T-helper 2 cell (primary cell): ENCODE measurements around the gene STPG3.

ENCODE experiments used
- DNase-seq, 5 experiments: peaks; one replicate each; pipeline versions ENCODE4 v3.0.0 to v3.0.0-alpha.2; 2012 to 2022

STPG3 gene

DNA sequence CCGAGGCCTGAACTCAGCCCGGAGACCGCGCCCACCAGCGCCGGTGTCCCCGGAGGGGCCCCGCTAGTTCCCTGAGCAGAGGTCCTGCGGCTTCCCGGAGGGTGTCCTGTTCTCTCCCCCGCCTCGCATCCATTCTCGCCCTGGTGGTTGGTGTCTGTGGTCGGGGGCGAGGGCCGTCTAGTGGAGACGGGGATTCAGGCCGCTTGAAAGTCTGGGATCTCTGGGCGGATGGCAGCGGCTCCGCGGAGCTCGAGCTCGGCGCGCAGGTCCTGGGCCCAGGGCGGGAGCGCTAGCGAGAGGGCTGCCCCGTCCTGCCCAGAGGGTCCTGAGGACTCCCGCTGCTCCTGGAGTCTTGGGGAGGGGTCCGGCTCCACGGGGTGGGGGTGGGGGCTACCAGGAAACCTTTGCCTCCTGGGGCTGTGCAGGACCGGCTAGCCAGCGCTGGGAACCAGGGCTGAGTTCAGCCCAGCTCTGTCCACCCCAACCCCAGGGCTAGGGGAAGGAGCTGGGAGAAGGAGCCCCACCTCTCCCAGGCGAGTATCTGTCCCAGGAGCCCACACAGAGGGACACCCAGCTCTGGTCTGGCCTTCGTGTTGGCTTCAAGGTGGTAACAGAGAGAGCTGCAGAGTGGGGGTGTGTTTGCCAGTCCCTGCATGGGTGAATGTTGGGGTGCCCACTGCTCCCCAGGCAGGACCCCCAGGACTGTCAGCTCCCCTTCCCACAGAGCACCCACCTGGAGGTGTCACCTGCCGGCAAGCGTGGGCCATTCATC is 30.4 kb downstream of the STPG3 start:
- DNase-seq = no peak

DNA sequence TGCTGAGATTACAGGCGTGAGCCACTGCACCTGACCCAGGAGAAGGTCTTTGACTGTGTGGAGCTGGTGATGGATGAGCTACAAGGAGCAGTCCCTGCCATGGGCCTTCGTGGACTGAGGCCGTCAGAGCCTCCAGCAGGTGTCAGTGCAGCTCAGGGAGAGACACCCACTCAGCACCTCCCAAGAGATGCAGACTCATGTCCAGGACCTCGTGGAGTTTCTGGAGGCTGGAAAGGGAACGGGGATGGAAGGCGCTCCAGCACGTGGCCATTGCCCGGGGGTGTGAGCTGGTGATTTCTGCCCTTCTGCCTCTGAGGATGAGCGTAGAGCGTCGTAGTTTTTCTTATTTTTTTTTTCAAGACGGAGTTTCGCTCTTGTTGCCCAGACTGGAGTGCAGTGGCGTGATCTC is 35.9 kb downstream of the STPG3 start:
- DNase-seq = peak in 1 of 5 experiments; percentile 41

DNA sequence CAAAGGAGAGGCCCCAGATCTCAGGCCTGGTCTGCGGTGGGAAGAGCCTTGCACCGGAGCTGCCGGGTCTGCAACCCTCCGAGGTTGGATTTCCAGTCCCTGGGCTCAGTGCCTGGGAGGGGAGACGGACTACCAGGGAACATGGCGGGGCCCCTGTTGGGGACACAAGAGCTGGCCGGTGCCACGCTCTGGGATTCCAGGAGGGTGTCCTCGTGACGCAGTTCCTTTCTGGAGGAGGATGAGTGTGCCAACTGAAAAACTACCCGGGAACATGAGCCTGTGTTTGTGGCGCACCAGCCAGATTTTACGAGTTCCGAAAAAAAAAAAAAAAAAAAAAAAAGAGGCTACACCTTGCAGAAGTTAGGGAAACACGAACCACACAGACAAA is 42.0 kb downstream of the STPG3 start:
- DNase-seq = no peak

DNA sequence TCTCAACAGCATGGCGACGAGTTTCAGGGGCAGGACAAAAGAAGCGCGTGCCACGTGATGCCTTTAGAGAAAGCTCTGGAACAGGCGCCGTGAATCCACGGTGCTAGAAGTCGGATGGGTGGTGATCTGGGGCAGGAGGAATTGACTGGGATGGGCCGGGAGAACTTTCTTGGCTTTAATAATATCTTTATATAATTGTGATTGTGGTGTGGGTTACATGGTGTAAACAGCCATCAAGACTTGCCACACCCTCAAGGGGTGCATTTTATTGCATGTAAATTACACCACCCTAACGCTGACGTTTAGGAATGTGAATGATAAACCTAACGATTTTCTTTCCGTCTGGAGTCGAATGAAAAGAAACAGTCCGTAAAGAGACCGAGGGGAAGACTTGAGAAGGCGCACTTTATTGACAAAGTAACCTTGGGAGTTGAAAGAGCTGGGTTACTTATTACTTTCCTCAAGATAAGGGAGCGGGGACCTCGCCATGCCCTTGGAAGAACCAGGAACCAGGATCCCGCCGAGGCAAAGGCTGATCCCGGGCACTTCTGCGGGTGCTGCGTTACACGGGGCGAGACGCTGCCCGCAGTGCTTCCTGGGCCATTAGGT is 42.5 kb downstream of the STPG3 start:
- no peak for DNase-seq

DNA sequence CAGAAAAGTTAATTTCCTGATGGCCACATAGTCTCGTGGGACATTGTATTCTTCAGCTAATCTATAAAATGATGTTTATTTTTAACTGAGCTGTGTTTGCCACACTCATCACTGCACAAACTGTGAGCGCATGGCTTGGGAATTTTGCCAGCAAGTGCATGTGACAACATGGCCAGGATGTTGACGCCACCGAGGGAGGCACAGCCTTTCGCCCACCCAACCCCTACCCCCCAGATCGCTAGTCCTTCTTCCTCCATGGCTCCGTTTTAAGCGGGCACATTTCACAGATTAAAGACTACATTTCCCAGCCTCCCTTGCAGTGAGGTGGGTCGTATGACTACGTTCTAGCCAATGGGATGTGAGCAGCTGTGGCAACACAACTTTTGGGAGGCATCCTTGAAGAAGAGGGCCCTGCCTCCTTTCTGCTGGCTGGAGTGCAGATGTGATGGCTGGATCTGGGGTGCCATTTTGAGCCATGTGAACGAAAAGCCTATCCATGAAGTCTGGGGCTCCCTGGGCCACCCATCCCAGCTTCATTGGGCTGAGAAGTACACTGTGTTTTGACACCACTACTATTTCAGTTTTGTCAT is 43.1 kb downstream of the STPG3 start:
- peak in 1 of 5 experiments; percentile 59 for DNase-seq

DNA sequence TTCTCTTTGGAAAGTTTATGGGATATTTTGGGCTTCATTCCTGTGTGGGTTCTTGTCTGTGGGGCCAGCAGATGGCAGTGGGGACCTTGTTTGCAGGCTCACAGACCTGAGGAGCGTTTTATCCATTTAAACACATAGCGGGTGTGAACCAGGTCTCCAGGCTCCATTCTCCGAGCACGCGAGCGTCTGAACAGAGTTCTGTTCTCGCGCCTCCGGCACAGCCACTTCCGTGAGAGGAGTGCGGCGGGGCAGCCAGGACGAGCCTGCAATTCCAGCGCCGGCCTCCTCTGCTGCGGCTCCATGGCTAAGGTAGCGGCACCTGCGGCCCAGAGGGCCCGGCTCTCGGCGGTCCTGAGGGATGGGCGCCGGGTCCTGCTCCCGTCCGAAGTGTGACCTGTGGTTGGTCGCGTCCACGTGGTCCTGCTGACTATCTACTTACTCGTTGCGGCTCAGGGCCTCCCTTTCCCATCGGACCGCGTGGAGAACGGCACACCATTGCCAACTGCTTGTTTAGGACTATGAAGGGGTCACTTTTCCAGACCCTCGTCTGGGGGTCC is 43.7 kb downstream of the STPG3 start:
- DNase-seq = no peak

DNA sequence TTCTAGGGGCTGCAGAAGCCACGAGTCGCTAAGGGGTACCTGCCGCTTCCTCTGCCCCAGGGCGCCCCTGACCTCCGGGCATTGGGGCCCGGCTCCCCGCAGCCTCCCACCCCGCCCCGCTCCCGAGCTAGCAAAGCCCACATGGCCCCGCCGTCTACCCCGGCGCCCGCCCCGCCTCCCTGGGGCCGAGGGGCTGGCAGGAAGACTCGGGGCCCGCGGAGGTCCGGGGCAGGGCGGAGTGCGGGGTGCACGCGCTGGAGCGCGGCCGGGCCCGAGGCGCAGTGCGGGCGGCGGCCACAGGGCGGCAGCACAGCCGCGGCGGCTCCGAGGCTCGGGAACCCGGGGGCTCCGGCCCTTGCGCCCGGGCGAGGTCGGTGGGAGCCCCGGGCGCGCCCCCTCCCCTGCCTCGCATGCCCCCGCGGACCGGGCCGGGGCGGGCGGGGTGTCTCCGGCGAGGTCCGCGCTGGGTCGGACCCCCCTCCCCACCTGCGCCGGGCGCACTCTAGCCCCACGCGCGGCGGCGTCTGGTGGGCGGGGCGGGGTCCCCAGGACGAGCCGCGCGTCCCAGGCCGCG is 44.2 kb downstream of the STPG3 start:
- peak in 3 of 5 experiments; percentile 26 to 52 (median 37) for DNase-seq

DNA sequence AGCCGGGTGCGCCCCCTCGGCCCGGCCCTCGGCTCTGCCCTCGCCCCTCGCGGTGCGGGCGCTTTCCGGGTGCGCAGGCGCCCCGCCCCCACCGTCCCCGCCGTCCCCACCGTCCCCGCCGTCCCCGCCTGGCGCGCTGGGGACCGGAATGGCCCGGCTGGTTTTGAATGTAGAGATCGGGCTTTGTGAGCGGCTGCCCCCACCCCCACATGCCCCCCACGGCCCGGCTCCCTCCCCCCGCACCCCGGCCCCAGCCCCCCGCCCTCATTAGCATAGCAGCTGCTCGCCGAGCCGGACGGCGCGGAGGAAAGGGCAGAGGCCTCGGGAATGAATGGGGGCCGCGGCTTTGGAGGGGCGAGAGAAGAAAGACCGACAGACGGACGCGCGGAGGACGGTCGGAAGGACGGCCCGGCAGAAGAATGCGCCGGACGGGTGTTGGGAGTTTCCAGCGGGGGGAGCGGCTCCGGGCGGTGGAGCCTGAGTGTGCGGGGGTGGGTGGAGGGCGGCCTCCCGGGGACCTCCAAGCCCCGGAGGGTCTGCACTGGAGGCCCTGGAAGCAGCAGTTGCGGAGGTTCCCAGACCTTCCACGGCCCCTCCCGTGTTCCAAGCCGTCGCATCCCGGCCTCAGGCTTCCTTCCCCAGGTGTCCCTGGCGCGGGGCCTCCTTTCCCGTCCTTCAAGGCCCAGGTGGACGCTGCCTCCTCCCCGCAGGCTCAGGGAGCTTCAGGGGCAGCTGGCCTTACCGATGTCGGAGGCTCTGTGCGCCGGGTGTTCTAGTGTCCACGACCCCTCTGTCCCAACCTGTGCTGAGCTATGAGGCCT is 45.0 kb downstream of the STPG3 start:
- DNase-seq = no peak

DNA sequence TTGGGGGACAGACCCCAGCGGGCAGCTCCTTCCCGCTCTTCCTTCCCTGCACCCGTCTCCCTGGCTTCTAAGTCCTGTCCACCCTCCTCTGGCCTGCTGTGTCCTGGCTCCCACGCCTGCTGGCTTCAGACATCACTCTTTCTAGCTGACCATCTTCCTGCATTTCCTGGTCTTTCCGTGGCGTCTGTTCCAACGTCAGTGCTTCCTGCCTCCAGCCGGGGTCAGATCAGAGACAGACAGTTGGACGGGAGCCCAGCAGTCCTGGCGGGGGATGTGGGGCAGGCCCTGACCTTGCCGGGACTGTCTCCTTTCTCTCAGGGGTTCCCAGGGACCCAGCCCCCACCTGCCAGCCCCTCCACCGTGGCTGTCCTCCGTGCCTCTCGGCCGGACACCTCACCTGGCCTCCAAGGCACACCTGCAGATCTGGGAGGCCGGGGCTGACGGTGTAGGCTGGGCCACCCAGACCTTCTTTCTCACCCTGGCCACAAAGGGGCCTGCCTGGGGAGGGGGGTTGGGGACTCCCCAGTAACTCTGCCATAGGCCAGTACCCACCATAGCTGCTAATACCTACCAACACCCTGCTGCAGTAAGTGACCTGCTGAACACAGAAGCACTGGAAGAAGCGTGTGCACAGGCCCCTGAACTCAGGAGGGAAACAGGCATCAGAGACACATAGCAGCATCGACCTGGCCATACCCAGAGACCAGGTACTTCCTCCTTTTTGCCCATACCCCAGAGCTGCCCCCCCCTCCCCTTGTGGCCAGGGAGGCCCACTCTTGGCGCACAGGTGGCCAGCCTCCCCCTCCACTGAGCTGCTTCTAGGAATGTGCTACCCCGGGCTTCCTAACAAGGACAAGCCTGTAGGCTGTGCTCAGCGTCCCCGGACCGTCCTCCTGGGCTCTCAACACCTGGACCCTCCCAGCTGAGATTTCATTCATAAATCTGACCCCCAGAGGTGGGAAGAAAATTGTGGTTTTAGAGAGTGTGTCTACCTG is 45.9 kb downstream of the STPG3 start:
- DNase-seq = no peak

DNA sequence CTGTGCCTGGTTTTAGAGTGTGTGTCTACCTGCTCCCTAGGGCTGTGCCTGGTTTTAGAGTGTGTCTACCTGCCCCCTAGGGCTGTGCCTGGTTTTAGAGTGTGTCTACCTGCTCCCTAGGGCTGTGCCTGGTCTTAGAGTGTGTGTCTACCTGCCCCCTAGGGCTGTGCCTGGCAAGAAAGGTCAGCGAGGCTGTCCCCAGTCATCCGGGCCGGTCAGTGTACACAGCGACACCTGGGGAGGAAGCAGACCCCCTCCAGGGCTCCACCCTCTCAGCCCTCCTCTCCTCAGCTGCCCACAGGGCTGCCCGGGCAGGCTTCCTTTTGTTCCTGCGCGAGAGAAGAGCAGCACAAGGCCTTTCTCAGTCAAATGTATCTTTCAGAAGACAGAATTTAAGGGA is 46.9 kb downstream of the STPG3 start:
- no peak for DNase-seq

DNA sequence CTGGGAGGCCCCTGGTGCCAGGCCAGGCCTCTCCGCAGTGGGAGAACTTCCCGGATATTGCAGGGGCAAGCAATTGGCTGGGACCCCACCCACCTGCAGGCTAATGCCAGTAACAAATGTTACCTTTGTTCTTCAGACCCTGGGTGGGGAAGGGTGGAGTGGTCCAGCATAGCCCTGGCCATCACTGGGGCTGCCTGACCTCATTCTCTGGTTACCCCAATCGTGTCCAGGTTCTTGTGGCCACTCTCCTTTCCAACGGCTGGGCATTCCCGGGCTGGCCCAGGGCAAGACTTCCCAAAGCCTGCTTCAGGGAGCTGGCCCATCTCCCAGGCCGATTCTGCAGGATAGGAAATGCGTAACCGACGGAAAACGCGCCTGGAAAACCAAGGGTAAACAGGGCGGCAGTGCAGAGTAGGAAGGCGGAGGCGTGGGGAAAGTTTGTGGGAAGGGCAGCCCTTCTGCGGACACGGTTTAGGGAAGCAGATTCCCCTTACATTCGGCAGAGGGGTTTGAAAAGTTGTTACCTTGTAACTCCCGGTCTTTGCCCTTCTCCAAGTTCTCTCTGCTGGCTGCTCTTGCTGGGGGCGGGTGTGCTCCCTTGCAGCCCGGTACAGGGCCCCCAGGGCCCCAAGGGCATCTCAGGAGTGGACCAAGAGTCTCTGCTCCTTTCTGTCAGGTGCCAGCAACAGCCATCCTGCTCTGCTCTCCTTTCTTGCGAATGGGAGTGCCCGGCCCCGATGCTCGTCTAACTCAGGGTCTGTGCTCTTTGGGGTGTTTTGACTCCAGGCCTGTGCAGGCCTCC is 47.5 kb downstream of the STPG3 start:
- DNase-seq = no peak

DNA sequence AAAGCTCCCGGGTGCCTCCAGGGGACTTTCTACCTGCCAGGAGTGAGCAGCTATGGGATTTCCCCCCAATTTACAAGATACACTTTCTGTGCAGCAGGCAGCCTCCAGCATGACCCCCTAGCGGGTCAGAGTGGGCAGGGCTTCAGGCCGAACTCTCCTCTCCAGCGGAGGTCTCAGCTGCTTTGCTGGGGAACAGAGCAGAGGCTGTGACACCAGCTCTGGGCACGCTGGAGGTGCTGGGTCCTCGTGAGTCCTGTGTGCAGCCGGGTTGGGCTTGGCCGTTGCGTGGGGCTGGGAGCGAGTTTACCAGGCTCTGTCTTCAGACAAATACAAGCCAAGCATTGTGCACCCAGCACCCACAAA is 48.1 kb downstream of the STPG3 start:
- no peak for DNase-seq

DNA sequence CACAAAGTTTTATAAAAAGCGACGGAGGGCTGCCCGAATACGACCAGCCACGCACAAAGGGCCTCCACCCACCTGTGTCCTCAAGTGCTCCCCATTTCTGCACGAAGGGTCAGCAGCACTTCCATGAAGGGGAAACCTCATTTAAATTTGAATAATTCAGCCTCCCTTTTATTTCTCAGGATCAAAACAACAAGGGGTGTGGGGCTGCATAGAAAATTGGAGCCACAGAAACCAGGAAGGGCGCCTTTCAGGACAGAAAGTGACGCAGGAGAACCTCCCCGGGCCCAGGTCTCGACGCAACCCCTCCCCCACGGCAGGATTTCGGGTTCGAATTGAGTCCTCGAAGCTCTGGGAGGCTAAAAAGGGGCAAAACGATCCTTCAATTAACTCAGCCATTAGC is 48.9 kb downstream of the STPG3 start:
- no peak for DNase-seq

DNA sequence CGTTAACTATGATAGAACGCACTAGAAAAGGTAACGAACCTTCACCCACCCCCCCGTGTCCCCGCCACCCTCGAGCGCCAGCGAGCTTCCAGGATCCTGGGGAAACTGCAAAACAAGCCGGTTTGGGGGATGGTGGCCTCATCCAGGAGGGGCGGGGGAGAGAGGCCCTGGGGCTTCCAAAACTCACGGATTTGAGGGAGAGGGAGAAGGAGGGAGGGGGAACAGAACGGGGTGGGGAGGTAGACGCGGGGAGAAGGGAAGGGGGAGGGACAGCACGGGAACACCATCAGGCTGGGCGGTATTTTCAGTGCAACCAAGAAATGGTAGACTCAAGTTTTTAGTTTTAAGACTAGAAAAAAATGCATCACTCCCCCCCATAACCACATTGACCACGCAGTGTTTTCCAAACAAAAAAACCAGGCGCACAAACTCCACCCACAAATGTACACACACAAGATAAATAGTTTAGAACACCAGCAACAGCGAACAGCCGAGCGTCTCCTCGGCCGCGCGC is 49.5 kb downstream of the STPG3 start:
- DNase-seq = no peak

DNA sequence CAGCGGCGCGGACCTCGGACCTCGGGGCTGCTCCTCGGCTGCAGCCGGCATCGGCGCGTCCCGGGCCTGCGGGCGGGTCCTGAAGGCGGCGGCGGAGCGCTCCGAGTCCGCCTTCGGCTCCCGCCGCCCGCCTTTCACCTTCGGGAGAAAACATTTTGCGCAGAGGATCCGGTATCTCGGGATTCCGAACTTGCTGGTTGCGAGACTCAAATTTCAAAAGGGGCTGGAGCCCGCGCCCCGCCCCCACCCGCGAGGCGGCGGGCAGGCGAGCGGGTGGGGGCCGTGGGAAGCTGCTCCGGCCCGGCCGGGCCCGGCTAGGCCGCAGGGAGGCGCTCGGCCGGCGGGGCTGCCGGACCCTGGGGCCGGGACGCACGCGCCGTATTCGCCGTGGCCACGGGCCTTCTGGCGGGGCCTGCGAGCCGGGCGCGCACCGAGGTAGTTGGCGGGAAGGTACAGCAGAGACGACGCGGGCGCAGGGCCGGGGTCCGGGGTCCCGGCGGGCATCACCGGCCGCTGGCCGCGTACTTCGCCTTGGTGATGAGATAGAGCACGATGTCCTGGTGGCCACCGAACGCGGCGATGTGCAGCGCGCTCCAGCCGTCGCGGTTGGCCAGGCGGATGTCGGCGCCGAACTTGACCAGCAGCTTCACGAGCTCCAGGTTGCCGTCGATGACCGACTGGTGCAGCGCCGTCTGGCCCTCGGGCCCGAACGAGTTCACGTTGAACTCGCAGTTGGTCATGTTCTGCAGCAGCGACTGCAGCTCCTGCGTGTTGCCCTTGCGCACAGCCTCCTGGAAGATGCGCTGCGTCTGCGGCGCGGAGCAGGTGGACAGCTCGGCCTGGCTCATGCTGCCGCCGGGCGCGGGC is 50.2 kb downstream of the STPG3 start:
- no peak for DNase-seq

DNA sequence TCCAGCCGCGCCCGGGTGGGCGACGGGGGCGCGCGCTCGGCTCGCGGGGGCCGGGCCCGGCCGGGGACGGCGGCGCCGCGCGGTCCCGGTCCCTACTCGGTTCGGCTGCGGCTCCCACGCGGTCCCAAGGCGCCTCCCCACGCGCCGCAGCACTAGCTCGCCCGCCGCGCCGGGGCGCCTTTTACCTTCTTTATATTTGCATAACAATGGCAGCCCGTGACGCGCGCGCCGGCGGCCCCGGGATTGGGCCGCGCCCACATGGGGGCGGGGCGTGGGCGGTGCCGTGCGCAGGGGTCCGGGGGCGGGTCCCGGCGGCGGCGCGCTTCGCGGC is 51.0 kb downstream of the STPG3 start, which contains the start of gene NRARP:
NRARP (minus strand) TSS at position 154 of the 331 bp plus-strand sequence. CDS start 343 bp downstream, outside the sequence.
- peak; percentile 77 to 89 (median 86) for DNase-seq

DNA sequence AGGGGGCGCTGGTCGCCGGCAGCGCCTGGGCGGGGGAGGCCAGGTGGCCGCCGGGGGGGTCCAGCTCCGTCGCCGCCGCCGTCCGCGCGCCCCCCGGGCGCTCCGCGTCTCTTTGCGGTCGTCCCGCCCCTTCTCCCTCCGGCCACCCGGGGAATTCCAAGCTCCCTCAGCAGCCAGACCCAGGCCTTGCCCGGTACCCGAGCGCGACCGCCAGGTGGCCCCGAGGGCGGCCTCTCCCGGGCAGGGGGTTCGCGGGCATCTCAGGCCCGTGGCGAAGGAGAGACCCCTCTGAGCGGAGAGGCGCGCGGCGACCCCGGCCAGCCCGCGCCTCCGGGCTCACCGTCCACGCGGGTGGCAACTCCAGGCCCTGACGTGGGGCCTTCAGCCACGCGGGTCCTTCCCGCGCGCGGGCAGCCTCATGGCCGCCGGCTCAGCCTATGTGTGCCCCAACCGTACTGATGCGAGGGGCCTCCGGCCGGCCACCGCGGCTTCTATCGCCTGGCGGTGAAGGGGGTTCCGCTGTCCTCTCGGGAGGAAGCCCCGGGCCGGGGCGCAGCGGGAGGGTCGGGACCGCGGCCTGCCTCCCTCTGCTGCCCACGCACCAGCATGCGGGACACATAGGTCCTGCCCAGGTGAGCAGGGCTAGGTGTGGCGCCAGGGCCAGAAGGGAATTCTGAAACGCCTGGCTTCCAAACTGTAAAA is 51.5 kb downstream of the STPG3 start:
- DNase-seq = no peak
